Neural progenitor cell (in vitro differentiated cells): ENCODE results near the gene ADM2.

Source experiments
- CTCF ChIP-seq: fragments of 200-600 bp; sonication (generic); IDR thresholded peaks from 2 replicates; pipeline ENCODE4 v1.5.1; 2017; ENCODE audit warnings: antibody characterized with exemption, mild to moderate bottlenecking
- EZH2phosphoT487 ChIP-seq: fragments of 200-600 bp; sonication (generic); IDR thresholded peaks from 2 replicates; pipeline ENCODE4 v1.6.1; 2017; ENCODE audit warnings: antibody characterized with exemption

GRCh38 chr22:50483977-50484853 is 2.9 kb downstream of the ADM2 start:
- no peak for TF ChIP-seq CTCF
- no peak for TF ChIP-seq EZH2phosphoT487
